OCI-LY1 (cell line): ENCODE data around the gene GDI1.

Experiments used
- CTCF ChIP-seq: fragments of 200-600 bp; sonication (generic), shearing (Covaris generic); IDR thresholded peaks from 2 replicates; pipeline ENCODE4 v1.5.1; 2017; ENCODE audit warnings: mild to moderate bottlenecking, antibody characterized with exemption, low read length, moderate library complexity, mixed read lengths
- EZH2 ChIP-seq: fragments of 200-600 bp; sonication (generic), shearing (Covaris generic); IDR thresholded peaks from 2 replicates; pipeline ENCODE4 v1.8.0; 2017; ENCODE audit warnings: borderline replicate concordance, mixed run types, mild to moderate bottlenecking, antibody characterized with exemption, low read length, moderate library complexity, mixed read lengths

GRCh38 chrX:154481911-154482601, 45.1 kb downstream of the GDI1 start:
- no peak for TF ChIP-seq CTCF
- TF ChIP-seq EZH2: no peak
